Measurements from ENCODE around the gene RNH1. TPM values are rescaled to one million over a fixed set of nuclear protein-coding genes. Genes with fewer than 3 reads are reported as not detected.
"Not testable (repeated sequence)": the region's sequence is repeated elsewhere in the genome, so short reads cannot be mapped to it uniquely, and the experiment has no call there.

The RNH1 gene
- total RNA-seq, 1 experiment from 2014 or later: 59.4 TPM

GRCh38 chr11:472816-473215, 34.2 kb downstream of the RNH1 start:
- Histone ChIP-seq H3K27me3 (ENCODE audit: low read length) (no peaks in the 10 kb centered on the region), H3K4me2 (ENCODE audit: low read depth, low read length, poor library complexity, severe bottlenecking) (no peak overlapping the region), H3K9me3 (ENCODE audit: low read length) (no peaks in the 10 kb centered on the region), H2AFZ (ENCODE audit: low read length) (no peak overlapping the region), H3K27ac (ENCODE audit: low read length) (no peak overlapping the region), H3K9ac (ENCODE audit: low read length) (no peak overlapping the region), H3K36me3 (ENCODE audit: insufficient read depth, low read length) (no peaks in the 10 kb centered on the region), H3K9me2 (replicated peaks; ENCODE audit: insufficient read depth, low read length) (no peaks in the 10 kb centered on the region), H3K79me2 (ENCODE audit: low read length) (no peaks in the 10 kb centered on the region), H4K20me1 (ENCODE audit: insufficient read depth, low read depth, low read length) (no peaks in the 10 kb centered on the region), H3K4me3 (ENCODE audit: low read length) (no peak overlapping the region), H3K4me1 (ENCODE audit: low read length) (no peaks in the 10 kb centered on the region)
- DNase-seq: no peak

- H3K9me2 ChIP-seq (replicated peaks; ENCODE audit: insufficient read depth, low read length): no peaks in the 10 kb centered on the region
- no peak overlapping the region for H3K9ac ChIP-seq (ENCODE audit: low read length)
- H3K27ac ChIP-seq (ENCODE audit: low read length): no peak overlapping the region
Observed at GRCh38 chr11:472272-472671, 34.8 kb downstream of the RNH1 start.

GRCh38 chr11:471468-472145, 35.4 kb downstream of the RNH1 start:
- no peak overlapping the region for H3K9ac ChIP-seq (ENCODE audit: low read length)

More at GRCh38 chr11:472272-472671, 34.8 kb downstream of the RNH1 start:
- no peaks in the 10 kb centered on the region for H3K79me2 ChIP-seq (ENCODE audit: low read length)
- no peaks in the 10 kb centered on the region for H3K36me3 ChIP-seq (ENCODE audit: insufficient read depth, low read length)
- no peaks in the 10 kb centered on the region for H4K20me1 ChIP-seq (ENCODE audit: insufficient read depth, low read depth, low read length)
- no peak for DNase-seq
- no peak overlapping the region for H3K4me3 ChIP-seq (ENCODE audit: low read length)
- no peaks in the 10 kb centered on the region for H3K4me1 ChIP-seq (ENCODE audit: low read length)
- H3K4me2 ChIP-seq (ENCODE audit: low read depth, low read length, poor library complexity, severe bottlenecking): no peak overlapping the region
- H3K9me3 ChIP-seq (ENCODE audit: low read length): no peaks in the 10 kb centered on the region
- H3K27me3 ChIP-seq (ENCODE audit: low read length): no peaks in the 10 kb centered on the region
- no peak overlapping the region for H2AFZ ChIP-seq (ENCODE audit: low read length)

GRCh38 chr11:469684-470560, 37.1 kb downstream of the RNH1 start:
- DNase-seq: no peak
- H3K27me3 ChIP-seq (ENCODE audit: low read length): no peaks in the 10 kb centered on the region
- H2AFZ ChIP-seq (ENCODE audit: low read length): no peak overlapping the region

More at GRCh38 chr11:471468-472145, 35.4 kb downstream of the RNH1 start:
- Histone ChIP-seq H4K20me1 (ENCODE audit: insufficient read depth, low read depth, low read length) (no peaks in the 10 kb centered on the region), H3K4me2 (ENCODE audit: low read depth, low read length, poor library complexity, severe bottlenecking) (no peak overlapping the region), H3K9me3 (ENCODE audit: low read length) (no peaks in the 10 kb centered on the region), H3K9me2 (replicated peaks; ENCODE audit: insufficient read depth, low read length) (no peaks in the 10 kb centered on the region), H3K4me3 (ENCODE audit: low read length) (no peak overlapping the region), H3K36me3 (ENCODE audit: insufficient read depth, low read length) (no peaks in the 10 kb centered on the region), H3K27ac (ENCODE audit: low read length) (no peak overlapping the region), H3K4me1 (ENCODE audit: low read length) (no peaks in the 10 kb centered on the region), H2AFZ (ENCODE audit: low read length) (no peak overlapping the region), H3K27me3 (ENCODE audit: low read length) (no peaks in the 10 kb centered on the region), H3K79me2 (ENCODE audit: low read length) (no peaks in the 10 kb centered on the region)
- no peak for DNase-seq

GRCh38 chr11:469026-469683, 37.9 kb downstream of the RNH1 start:
- not testable (repeated sequence) for H3K4me1 ChIP-seq (ENCODE audit: low read length); H3K4me2 ChIP-seq (ENCODE audit: low read depth, low read length, poor library complexity, severe bottlenecking); H3K9me2 ChIP-seq (replicated peaks; ENCODE audit: insufficient read depth, low read length); H3K79me2 ChIP-seq (ENCODE audit: low read length); H3K27ac ChIP-seq (ENCODE audit: low read length); H3K27me3 ChIP-seq (ENCODE audit: low read length); H3K36me3 ChIP-seq (ENCODE audit: insufficient read depth, low read length); H3K9me3 ChIP-seq (ENCODE audit: low read length); H2AFZ ChIP-seq (ENCODE audit: low read length); H3K9ac ChIP-seq (ENCODE audit: low read length); H3K4me3 ChIP-seq (ENCODE audit: low read length); DNase-seq; H4K20me1 ChIP-seq (ENCODE audit: insufficient read depth, low read depth, low read length)

More at GRCh38 chr11:469684-470560, 37.1 kb downstream of the RNH1 start:
- H3K36me3 ChIP-seq (ENCODE audit: insufficient read depth, low read length): no peaks in the 10 kb centered on the region
- no peak overlapping the region for H3K27ac ChIP-seq (ENCODE audit: low read length)
- no peak overlapping the region for H3K4me3 ChIP-seq (ENCODE audit: low read length)
- H3K9me2 ChIP-seq (replicated peaks; ENCODE audit: insufficient read depth, low read length): no peaks in the 10 kb centered on the region
- no peaks in the 10 kb centered on the region for H4K20me1 ChIP-seq (ENCODE audit: insufficient read depth, low read depth, low read length)
- no peak overlapping the region for H3K9ac ChIP-seq (ENCODE audit: low read length)
- no peaks in the 10 kb centered on the region for H3K4me1 ChIP-seq (ENCODE audit: low read length)
- H3K79me2 ChIP-seq (ENCODE audit: low read length): no peaks in the 10 kb centered on the region
- no peaks in the 10 kb centered on the region for H3K9me3 ChIP-seq (ENCODE audit: low read length)
- no peak overlapping the region for H3K4me2 ChIP-seq (ENCODE audit: low read depth, low read length, poor library complexity, severe bottlenecking)

- Histone ChIP-seq H3K4me3 (ENCODE audit: low read length) (no peak overlapping the region), H3K9ac (ENCODE audit: low read length) (no peak overlapping the region), H3K27ac (ENCODE audit: low read length) (no peak overlapping the region), H3K36me3 (ENCODE audit: insufficient read depth, low read length) (no peaks in the 10 kb centered on the region), H3K27me3 (ENCODE audit: low read length) (no peaks in the 10 kb centered on the region), H3K79me2 (ENCODE audit: low read length) (no peaks in the 10 kb centered on the region), H4K20me1 (ENCODE audit: insufficient read depth, low read depth, low read length) (no peaks in the 10 kb centered on the region), H3K9me3 (ENCODE audit: low read length) (no peaks in the 10 kb centered on the region), H3K9me2 (replicated peaks; ENCODE audit: insufficient read depth, low read length) (no peaks in the 10 kb centered on the region), H3K4me1 (ENCODE audit: low read length) (no peaks in the 10 kb centered on the region), H3K4me2 (ENCODE audit: low read depth, low read length, poor library complexity, severe bottlenecking) (no peak overlapping the region), H2AFZ (ENCODE audit: low read length) (no peak overlapping the region)
- no peak for DNase-seq
Observed at GRCh38 chr11:468493-468892, 38.5 kb downstream of the RNH1 start.

GRCh38 chr11:468036-468435, 39.0 kb downstream of the RNH1 start:
- no peak overlapping the region for H3K9ac ChIP-seq (ENCODE audit: low read length)
- no peak overlapping the region for H2AFZ ChIP-seq (ENCODE audit: low read length)
- no peaks in the 10 kb centered on the region for H3K9me3 ChIP-seq (ENCODE audit: low read length)
- no peaks in the 10 kb centered on the region for H3K79me2 ChIP-seq (ENCODE audit: low read length)
- H3K9me2 ChIP-seq (replicated peaks; ENCODE audit: insufficient read depth, low read length): no peaks in the 10 kb centered on the region
- H3K27me3 ChIP-seq (ENCODE audit: low read length): no peaks in the 10 kb centered on the region
- H3K27ac ChIP-seq (ENCODE audit: low read length): no peak overlapping the region
- no peak overlapping the region for H3K4me2 ChIP-seq (ENCODE audit: low read depth, low read length, poor library complexity, severe bottlenecking)
- H3K4me3 ChIP-seq (ENCODE audit: low read length): no peak overlapping the region
- H4K20me1 ChIP-seq (ENCODE audit: insufficient read depth, low read depth, low read length): no peaks in the 10 kb centered on the region
- DNase-seq: no peak
- H3K36me3 ChIP-seq (ENCODE audit: insufficient read depth, low read length): no peaks in the 10 kb centered on the region
- no peaks in the 10 kb centered on the region for H3K4me1 ChIP-seq (ENCODE audit: low read length)

GRCh38 chr11:465896-466530, 41.0 kb downstream of the RNH1 start:
- H3K4me3 ChIP-seq (ENCODE audit: low read length): no peak overlapping the region
- H3K27me3 ChIP-seq (ENCODE audit: low read length): no peaks in the 10 kb centered on the region
- no peak overlapping the region for H3K27ac ChIP-seq (ENCODE audit: low read length)
- H3K4me1 ChIP-seq (ENCODE audit: low read length): no peaks in the 10 kb centered on the region
- DNase-seq: no peak
- H3K4me2 ChIP-seq (ENCODE audit: low read depth, low read length, poor library complexity, severe bottlenecking): no peak overlapping the region
- H4K20me1 ChIP-seq (ENCODE audit: insufficient read depth, low read depth, low read length): no peaks in the 10 kb centered on the region
- no peaks in the 10 kb centered on the region for H3K36me3 ChIP-seq (ENCODE audit: insufficient read depth, low read length)
- no peak overlapping the region for H3K9ac ChIP-seq (ENCODE audit: low read length)
- no peaks in the 10 kb centered on the region for H3K79me2 ChIP-seq (ENCODE audit: low read length)
- H2AFZ ChIP-seq (ENCODE audit: low read length): no peak overlapping the region
- no peaks in the 10 kb centered on the region for H3K9me3 ChIP-seq (ENCODE audit: low read length)
- H3K9me2 ChIP-seq (replicated peaks; ENCODE audit: insufficient read depth, low read length): no peaks in the 10 kb centered on the region

All from Karpas-422 (cell line).